Esophagus muscularis mucosa (tissue), 4 donors: ENCODE data around the gene KDM5B.

Experiments used
- EP300 ChIP-seq: sonication (generic); formaldehyde crosslinking; IDR thresholded peaks from one replicate; pipeline ENCODE4 v1.6.1; 2017; ENCODE audit warnings: antibody characterized with exemption
- POLR2A ChIP-seq: fragments of 450-650 bp; IDR thresholded peaks from one replicate; pipeline ENCODE4 v1.6.1; 2017; ENCODE audit warnings: antibody characterized with exemption, moderate library complexity, mild to moderate bottlenecking, low read depth
- TF ChIP-seq, protein P1 (sequence below), 3 experiments: fragments of 200-600 bp in 2 of 3; fragments of 450-650 bp in 1 of 3; sonication (generic) in 2 of 3; IDR thresholded peaks; one replicate each; pipeline ENCODE4 v1.5.1; 2017 to 2019; ENCODE audit warnings: antibody characterized with exemption in 3 of 3, mild to moderate bottlenecking in 2 of 3, moderate library complexity in 1 of 3

- TF ChIP-seq EP300 (no peak), POLR2A (no peak)
- TF ChIP-seq, protein P1, sequence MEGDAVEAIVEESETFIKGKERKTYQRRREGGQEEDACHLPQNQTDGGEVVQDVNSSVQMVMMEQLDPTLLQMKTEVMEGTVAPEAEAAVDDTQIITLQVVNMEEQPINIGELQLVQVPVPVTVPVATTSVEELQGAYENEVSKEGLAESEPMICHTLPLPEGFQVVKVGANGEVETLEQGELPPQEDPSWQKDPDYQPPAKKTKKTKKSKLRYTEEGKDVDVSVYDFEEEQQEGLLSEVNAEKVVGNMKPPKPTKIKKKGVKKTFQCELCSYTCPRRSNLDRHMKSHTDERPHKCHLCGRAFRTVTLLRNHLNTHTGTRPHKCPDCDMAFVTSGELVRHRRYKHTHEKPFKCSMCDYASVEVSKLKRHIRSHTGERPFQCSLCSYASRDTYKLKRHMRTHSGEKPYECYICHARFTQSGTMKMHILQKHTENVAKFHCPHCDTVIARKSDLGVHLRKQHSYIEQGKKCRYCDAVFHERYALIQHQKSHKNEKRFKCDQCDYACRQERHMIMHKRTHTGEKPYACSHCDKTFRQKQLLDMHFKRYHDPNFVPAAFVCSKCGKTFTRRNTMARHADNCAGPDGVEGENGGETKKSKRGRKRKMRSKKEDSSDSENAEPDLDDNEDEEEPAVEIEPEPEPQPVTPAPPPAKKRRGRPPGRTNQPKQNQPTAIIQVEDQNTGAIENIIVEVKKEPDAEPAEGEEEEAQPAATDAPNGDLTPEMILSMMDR (IDR thresholded peaks at IDR 0.05) = peak in 1 of 3 experiments; percentile 24
These were observed 57.5 kb downstream of the KDM5B start for GRCh38 chr1:202750761-202751160.
